H1 (cell line): ENCODE measurements around the gene ILK. TPM values are rescaled to one million over a fixed set of nuclear protein-coding genes. Genes with fewer than 3 reads are reported as not detected.

Experiments used
- CBX8 ChIP-seq: fragments of 300-800, 300-1000 bp; sonication (generic); IDR thresholded peaks from 2 replicates; pipeline ENCODE4 v1.7.1; 2016; ENCODE audit warnings: low read depth, low read length, borderline replicate concordance
- polyA plus RNA-seq, 7 experiments: library from polyadenylated mRNA; depleted of rRNA in 3 of 7; stranded (reverse) in 5 of 7; unstranded in 2 of 7; fragments of >200 nt in 5 of 7; fragments of 200-250 nt in 2 of 7; gene quantifications; 1 replicate in 5 of 7; 2 replicates in 1 of 7; 4 replicates in 1 of 7; pipeline versions ENCODE4 v1.2.1 to v1.2.3, GENCODE V29; 2011 to 2013; ENCODE audit warnings: missing spikeins in 2 of 7, mixed read lengths in 2 of 7
- total RNA-seq: library from RNA; stranded (reverse); fragmentation: NEBNext Ultra II Directional; extraction: Animal tissue kit (Norgen Biotek cat#: 25700); gene quantifications from 2 replicates; pipeline ENCODE4 v1.2.1, GENCODE V29; 2021
- TF ChIP-seq, protein P1 (sequence below): IDR thresholded peaks from 2 replicates; pipeline ENCODE4 v1.6.1; 2012; ENCODE audit warnings: low read length, inconsistent platforms

The ILK gene
- total and polyA plus RNA-seq, 2 of the 8 experiments (the other 6 are each of a cell fraction or from before 2014, with no cell fraction given): 91.4 to 132 TPM

DNA sequence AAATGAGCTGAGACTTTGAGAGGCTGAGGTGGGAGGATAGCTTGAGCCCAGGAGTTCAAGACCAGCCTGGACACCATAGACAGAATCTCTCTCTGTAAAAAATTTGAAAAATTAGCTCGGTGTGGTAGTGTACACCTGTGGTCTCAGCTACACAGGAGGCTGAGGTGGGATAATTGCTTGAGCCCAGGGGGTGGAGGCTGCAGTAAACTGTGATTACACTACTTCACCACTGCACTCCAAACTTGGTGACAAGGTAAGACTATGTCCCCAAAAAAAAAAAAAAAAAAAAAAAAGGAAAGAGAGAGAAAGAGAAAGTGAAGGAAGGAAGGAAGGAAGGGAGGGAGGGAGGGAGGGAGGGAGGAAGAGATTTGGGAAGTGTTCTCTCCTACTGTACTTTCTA is 25.4 kb upstream of the ILK start (continued):
- TF ChIP-seq, protein P1, sequence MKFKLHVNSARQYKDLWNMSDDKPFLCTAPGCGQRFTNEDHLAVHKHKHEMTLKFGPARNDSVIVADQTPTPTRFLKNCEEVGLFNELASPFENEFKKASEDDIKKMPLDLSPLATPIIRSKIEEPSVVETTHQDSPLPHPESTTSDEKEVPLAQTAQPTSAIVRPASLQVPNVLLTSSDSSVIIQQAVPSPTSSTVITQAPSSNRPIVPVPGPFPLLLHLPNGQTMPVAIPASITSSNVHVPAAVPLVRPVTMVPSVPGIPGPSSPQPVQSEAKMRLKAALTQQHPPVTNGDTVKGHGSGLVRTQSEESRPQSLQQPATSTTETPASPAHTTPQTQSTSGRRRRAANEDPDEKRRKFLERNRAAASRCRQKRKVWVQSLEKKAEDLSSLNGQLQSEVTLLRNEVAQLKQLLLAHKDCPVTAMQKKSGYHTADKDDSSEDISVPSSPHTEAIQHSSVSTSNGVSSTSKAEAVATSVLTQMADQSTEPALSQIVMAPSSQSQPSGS: no peak
- no peak for TF ChIP-seq CBX8
